ENCODE measurements around the gene HLTF.

HLTF gene

GRCh38 chr3:149089395-149089794 lies 3.1 kb upstream of the HLTF start:
- Histone ChIP-seq H3K36me3 (ENCODE audit: control insufficient read depth, insufficient read depth, low read length) (no peaks in the 10 kb centered on the region), H3K4me3 (ENCODE audit: insufficient read depth, low read depth, low read length) (no peak overlapping the region), H3K4me1 (ENCODE audit: control insufficient read depth, insufficient read depth, low read length) (no peaks in the 10 kb centered on the region), H3K27ac (ENCODE audit: insufficient read depth, low read depth, low read length, poor library complexity, severe bottlenecking) (no peak overlapping the region), H3K9me3 (ENCODE audit: control insufficient read depth, low read length) (no peaks in the 10 kb centered on the region), H3K27me3 (ENCODE audit: control insufficient read depth, insufficient read depth, low read length, poor library complexity, severe bottlenecking) (no peaks in the 10 kb centered on the region)
- WGBS, 2 experiments = 87 to 89% methylated on average over 3 of the region's 3 CpGs

- no peak overlapping the region for H3K27ac ChIP-seq (ENCODE audit: insufficient read depth, low read depth, low read length, poor library complexity, severe bottlenecking)
- no peaks in the 10 kb centered on the region for H3K4me1 ChIP-seq (ENCODE audit: control insufficient read depth, insufficient read depth, low read length)
- no peak overlapping the region for H3K4me3 ChIP-seq (ENCODE audit: insufficient read depth, low read depth, low read length)
- H3K9me3 ChIP-seq (ENCODE audit: control insufficient read depth, low read length) = no peaks in the 10 kb centered on the region
- WGBS, 2 experiments = 97% methylated on average over 15 of the region's 15 CpGs
- no peaks in the 10 kb centered on the region for H3K27me3 ChIP-seq (ENCODE audit: control insufficient read depth, insufficient read depth, low read length, poor library complexity, severe bottlenecking)
- no peaks in the 10 kb centered on the region for H3K36me3 ChIP-seq (ENCODE audit: control insufficient read depth, insufficient read depth, low read length)
Observed at GRCh38 chr3:149087208-149087607, 875 bp upstream of the HLTF start.

- no peaks in the 10 kb centered on the region for H3K4me1 ChIP-seq (ENCODE audit: control insufficient read depth, insufficient read depth, low read length)
- H3K9me3 ChIP-seq (ENCODE audit: control insufficient read depth, low read length) = no peaks in the 10 kb centered on the region
- peak overlapping the region; percentile 84 for H3K27ac ChIP-seq (ENCODE audit: insufficient read depth, low read depth, low read length, poor library complexity, severe bottlenecking)
- H3K27me3 ChIP-seq (ENCODE audit: control insufficient read depth, insufficient read depth, low read length, poor library complexity, severe bottlenecking) = no peaks in the 10 kb centered on the region
- WGBS, 2 experiments = 3 to 4% methylated on average over 21 of the region's 21 CpGs
- H3K4me3 ChIP-seq (ENCODE audit: insufficient read depth, low read depth, low read length) = peak overlapping the region; percentile 68
- H3K36me3 ChIP-seq (ENCODE audit: control insufficient read depth, insufficient read depth, low read length) = no peaks in the 10 kb centered on the region
Observed at GRCh38 chr3:149085828-149086231, 503 bp downstream of the HLTF start.

DNA sequence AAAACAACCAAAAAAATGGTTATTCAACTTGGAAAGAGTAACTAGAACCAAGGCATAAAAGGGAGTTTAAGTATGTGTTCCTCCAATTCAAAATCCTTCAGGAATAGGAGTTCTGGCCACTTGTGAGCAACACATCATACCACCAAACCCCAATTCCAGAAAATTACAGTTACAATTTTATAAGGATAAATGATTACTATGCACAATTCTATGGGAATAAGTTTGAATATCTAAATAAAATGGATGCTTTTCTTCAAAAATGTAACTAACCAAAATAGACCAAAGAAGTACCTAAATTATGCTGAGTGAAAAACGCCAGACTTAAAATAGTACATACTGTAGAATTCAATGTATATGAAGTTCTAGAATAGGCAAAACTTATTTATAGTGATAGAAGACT lies 4.6 kb downstream of the HLTF start:
- no peak overlapping the region for H3K4me3 ChIP-seq (ENCODE audit: insufficient read depth, low read depth, low read length)
- H3K27ac ChIP-seq (ENCODE audit: insufficient read depth, low read depth, low read length, poor library complexity, severe bottlenecking) = no peak overlapping the region
- 86% methylated on average over 1 of the region's 1 CpG; no CpG with 5 or more reads in 1 of the 2 experiments for WGBS, 2 experiments
- no peaks in the 10 kb centered on the region for H3K36me3 ChIP-seq (ENCODE audit: control insufficient read depth, insufficient read depth, low read length)
- H3K27me3 ChIP-seq (ENCODE audit: control insufficient read depth, insufficient read depth, low read length, poor library complexity, severe bottlenecking) = no peaks in the 10 kb centered on the region
- H3K9me3 ChIP-seq (ENCODE audit: control insufficient read depth, low read length) = no peaks in the 10 kb centered on the region
- no peaks in the 10 kb centered on the region for H3K4me1 ChIP-seq (ENCODE audit: control insufficient read depth, insufficient read depth, low read length)

- Histone ChIP-seq H3K4me3 (ENCODE audit: insufficient read depth, low read depth, low read length) (no peak overlapping the region), H3K27me3 (ENCODE audit: control insufficient read depth, insufficient read depth, low read length, poor library complexity, severe bottlenecking) (no peaks in the 10 kb centered on the region), H3K4me1 (ENCODE audit: control insufficient read depth, insufficient read depth, low read length) (no peaks in the 10 kb centered on the region), H3K9me3 (ENCODE audit: control insufficient read depth, low read length) (no peaks in the 10 kb centered on the region), H3K27ac (ENCODE audit: insufficient read depth, low read depth, low read length, poor library complexity, severe bottlenecking) (no peak overlapping the region), H3K36me3 (ENCODE audit: control insufficient read depth, insufficient read depth, low read length) (no peaks in the 10 kb centered on the region)
- WGBS, 2 experiments = 100% methylated on average over 1 of the region's 2 CpGs
Observed at GRCh38 chr3:149080699-149081091, 5.6 kb downstream of the HLTF start.

GRCh38 chr3:149080011-149080698 lies 6.2 kb downstream of the HLTF start:
- no peak overlapping the region for H3K4me3 ChIP-seq (ENCODE audit: insufficient read depth, low read depth, low read length)
- H3K36me3 ChIP-seq (ENCODE audit: control insufficient read depth, insufficient read depth, low read length) = no peaks in the 10 kb centered on the region
- H3K4me1 ChIP-seq (ENCODE audit: control insufficient read depth, insufficient read depth, low read length) = no peaks in the 10 kb centered on the region
- H3K9me3 ChIP-seq (ENCODE audit: control insufficient read depth, low read length) = no peaks in the 10 kb centered on the region
- H3K27me3 ChIP-seq (ENCODE audit: control insufficient read depth, insufficient read depth, low read length, poor library complexity, severe bottlenecking) = no peaks in the 10 kb centered on the region
- H3K27ac ChIP-seq (ENCODE audit: insufficient read depth, low read depth, low read length, poor library complexity, severe bottlenecking) = no peak overlapping the region
- WGBS, 2 experiments = 92 to 100% methylated on average over 3 of the region's 3 CpGs

GRCh38 chr3:149077628-149078027 lies 8.7 kb downstream of the HLTF start:
- Histone ChIP-seq H3K27me3 (ENCODE audit: control insufficient read depth, insufficient read depth, low read length, poor library complexity, severe bottlenecking) (no peaks in the 10 kb centered on the region), H3K9me3 (ENCODE audit: control insufficient read depth, low read length) (no peaks in the 10 kb centered on the region), H3K4me3 (ENCODE audit: insufficient read depth, low read depth, low read length) (no peak overlapping the region), H3K27ac (ENCODE audit: insufficient read depth, low read depth, low read length, poor library complexity, severe bottlenecking) (no peak overlapping the region), H3K36me3 (ENCODE audit: control insufficient read depth, insufficient read depth, low read length) (no peaks in the 10 kb centered on the region), H3K4me1 (ENCODE audit: control insufficient read depth, insufficient read depth, low read length) (no peaks in the 10 kb centered on the region)
- 94 to 98% methylated on average over 5 of the region's 5 CpGs for WGBS, 2 experiments

GRCh38 chr3:149067883-149068282 lies 18.4 kb downstream of the HLTF start:
- Histone ChIP-seq H3K36me3 (ENCODE audit: control insufficient read depth, insufficient read depth, low read length) (peaks cover 8% of the 10 kb centered on the region), H3K27me3 (ENCODE audit: control insufficient read depth, insufficient read depth, low read length, poor library complexity, severe bottlenecking) (no peaks in the 10 kb centered on the region), H3K9me3 (ENCODE audit: control insufficient read depth, low read length) (no peaks in the 10 kb centered on the region), H3K4me3 (ENCODE audit: insufficient read depth, low read depth, low read length) (no peak overlapping the region), H3K27ac (ENCODE audit: insufficient read depth, low read depth, low read length, poor library complexity, severe bottlenecking) (no peak overlapping the region), H3K4me1 (ENCODE audit: control insufficient read depth, insufficient read depth, low read length) (no peaks in the 10 kb centered on the region)
- 90 to 92% methylated on average over 6 to 7 of the region's 8 CpGs for WGBS, 2 experiments

DNA sequence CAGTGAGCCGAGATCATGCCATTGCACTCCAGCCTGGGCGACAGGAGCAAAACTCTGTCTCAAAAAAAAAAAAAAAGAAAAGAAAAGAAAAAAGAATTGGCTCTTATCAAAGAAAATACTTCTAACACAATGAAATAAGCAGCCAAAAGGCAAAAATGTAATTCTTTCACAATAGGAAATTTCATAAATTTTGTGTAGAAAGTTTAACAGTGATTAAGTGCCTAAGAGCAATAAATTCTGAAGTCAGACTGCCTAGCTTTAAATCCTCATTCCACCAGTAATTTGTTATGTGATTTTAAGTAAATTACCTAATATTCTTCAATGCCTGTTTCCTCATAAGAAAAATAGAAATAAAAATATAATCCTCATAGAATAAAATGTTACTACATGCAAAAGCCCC lies 24.6 kb downstream of the HLTF start:
- Histone ChIP-seq H3K36me3 (ENCODE audit: control insufficient read depth, insufficient read depth, low read length) (no peaks in the 10 kb centered on the region), H3K27ac (ENCODE audit: insufficient read depth, low read depth, low read length, poor library complexity, severe bottlenecking) (no peak overlapping the region)
- WGBS, 2 experiments = 100% methylated on average over 1 of the region's 2 CpGs

GRCh38 chr3:149058602-149059001 lies 27.7 kb downstream of the HLTF start:
- peaks cover 3% of the 10 kb centered on the region for H3K36me3 ChIP-seq (ENCODE audit: control insufficient read depth, insufficient read depth, low read length)
- H3K27me3 ChIP-seq (ENCODE audit: control insufficient read depth, insufficient read depth, low read length, poor library complexity, severe bottlenecking) = no peaks in the 10 kb centered on the region
- 92 to 100% methylated on average over 1 of the region's 1 CpG for WGBS, 2 experiments
- H3K9me3 ChIP-seq (ENCODE audit: control insufficient read depth, low read length) = no peaks in the 10 kb centered on the region
- no peaks in the 10 kb centered on the region for H3K4me1 ChIP-seq (ENCODE audit: control insufficient read depth, insufficient read depth, low read length)
- H3K27ac ChIP-seq (ENCODE audit: insufficient read depth, low read depth, low read length, poor library complexity, severe bottlenecking) = no peak overlapping the region
- H3K4me3 ChIP-seq (ENCODE audit: insufficient read depth, low read depth, low read length) = no peak overlapping the region

More for the DNA sequence above, 24.6 kb downstream of the HLTF start:
- no peaks in the 10 kb centered on the region for H3K27me3 ChIP-seq (ENCODE audit: control insufficient read depth, insufficient read depth, low read length, poor library complexity, severe bottlenecking)
- H3K4me3 ChIP-seq (ENCODE audit: insufficient read depth, low read depth, low read length) = no peak overlapping the region
- no peaks in the 10 kb centered on the region for H3K4me1 ChIP-seq (ENCODE audit: control insufficient read depth, insufficient read depth, low read length)
- H3K9me3 ChIP-seq (ENCODE audit: control insufficient read depth, low read length) = no peaks in the 10 kb centered on the region

DNA sequence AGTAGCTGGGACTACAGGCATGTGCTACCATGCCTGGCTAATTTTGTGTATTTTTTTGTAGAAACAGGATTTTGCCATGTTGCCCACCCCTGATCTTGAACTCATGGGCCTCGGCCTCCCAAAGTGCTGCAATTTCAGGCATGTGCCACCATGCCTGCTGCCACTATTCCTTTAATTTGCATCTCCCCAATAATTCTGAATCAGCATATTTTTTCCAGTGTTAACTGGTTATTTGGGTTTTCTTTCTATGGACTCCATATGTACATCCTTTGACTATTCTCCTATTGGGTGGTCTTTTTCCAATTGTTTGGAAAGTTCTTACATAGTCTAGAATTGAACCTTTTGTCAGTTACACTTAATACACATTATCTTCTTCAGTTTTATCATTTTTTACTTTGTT lies 28.1 kb downstream of the HLTF start:
- H3K27me3 ChIP-seq (ENCODE audit: control insufficient read depth, insufficient read depth, low read length, poor library complexity, severe bottlenecking) = no peaks in the 10 kb centered on the region
- no peak overlapping the region for H3K27ac ChIP-seq (ENCODE audit: insufficient read depth, low read depth, low read length, poor library complexity, severe bottlenecking)
- no peak overlapping the region for H3K4me3 ChIP-seq (ENCODE audit: insufficient read depth, low read depth, low read length)
- H3K9me3 ChIP-seq (ENCODE audit: control insufficient read depth, low read length) = no peaks in the 10 kb centered on the region
- WGBS, 2 experiments = 89 to 97% methylated on average over 1 of the region's 1 CpG
- H3K4me1 ChIP-seq (ENCODE audit: control insufficient read depth, insufficient read depth, low read length) = no peaks in the 10 kb centered on the region
- peaks cover 7% of the 10 kb centered on the region for H3K36me3 ChIP-seq (ENCODE audit: control insufficient read depth, insufficient read depth, low read length)
